H1 (cell line): ENCODE measurements around the gene GATB. TPM values are rescaled to one million over a fixed set of nuclear protein-coding genes. Genes with fewer than 3 reads are reported as not detected.
A peak's percentile ranks its signal among the peaks of the same experiment; 100 is the strongest.

Source experiments
- CTCF ChIA-PET: fragments of 300-600 bp; sonication (Branson Sonifier 250); formaldehyde crosslinking; loops from one replicate; lab custom pipeline; 2021; ENCODE audit not compliant: partially characterized antibody; lab: Charles Lee
- POLR2A ChIA-PET: fragments of 300-600 bp; sonication (Branson Sonifier 250); formaldehyde crosslinking; loops from one replicate; lab custom pipeline; 2021; ENCODE audit warnings: inconsistent platforms; ENCODE audit not compliant: partially characterized antibody; lab: Charles Lee
- DNase-seq, 2 experiments: peaks; one replicate each; pipeline versions ENCODE4 v3.0.0 to v3.0.0-alpha.2; 2010 to 2022; ENCODE audit warnings: low spot score in 2 of 2, low read depth in 1 of 2, mixed read lengths in 1 of 2
- FAIRE-seq: peaks from 2 replicates; lab custom pipeline; 2011; peaks lifted over from hg19 to GRCh38; lab: Jason Lieb, UNC
- H2AFZ ChIP-seq: 2 replicates; pipeline ENCODE4 v1.8.1; 2012; ENCODE audit warnings: low read length, inconsistent platforms
- H2AK5ac ChIP-seq: 2 replicates; pipeline ENCODE4 v1.6.1; 2013; ENCODE audit warnings: low read depth, low read length
- H2BK120ac ChIP-seq: replicated peaks from 2 replicates; pipeline ENCODE3; 2013; ENCODE audit warnings: low read depth, low read length, inconsistent platforms
- H2BK12ac ChIP-seq: 2 replicates; pipeline ENCODE4 v1.6.1; 2013; ENCODE audit warnings: low read depth, low read length
- H2BK15ac ChIP-seq: 2 replicates; pipeline ENCODE4 v1.6.1; 2013; ENCODE audit warnings: low read length
- H2BK20ac ChIP-seq: 2 replicates; pipeline ENCODE4 v1.6.1; 2013; ENCODE audit warnings: low read length
- H2BK5ac ChIP-seq: 2 replicates; pipeline ENCODE4 v1.6.1; 2013; ENCODE audit warnings: low read depth, low read length
- H3K14ac ChIP-seq: 2 replicates; pipeline ENCODE4 v1.6.1; 2013; ENCODE audit warnings: inconsistent platforms; ENCODE audit not compliant: insufficient read length
- H3K18ac ChIP-seq: 2 replicates; pipeline ENCODE4 v1.6.1; 2013; ENCODE audit warnings: low read length; ENCODE audit errors: extremely low read depth
- H3K23ac ChIP-seq: 2 replicates; pipeline ENCODE4 v1.6.1; 2013; ENCODE audit warnings: inconsistent platforms; ENCODE audit not compliant: insufficient read length
- H3K23me2 ChIP-seq: 2 replicates; pipeline ENCODE4 v1.6.1; 2013; ENCODE audit warnings: low read depth, low read length
- H3K27ac ChIP-seq: 2 replicates; pipeline ENCODE4 v1.6.1; 2011; ENCODE audit warnings: low read depth, low read length, inconsistent platforms
- H3K27me3 ChIP-seq, 4 experiments: replicated peaks in 1 of 4; 1 replicate in 1 of 4; 2 replicates in 3 of 4; pipeline versions ENCODE4 v1.6.1 to v1.8.1; 2011 to 2013; ENCODE audit warnings: low read length in 3 of 4, mild to moderate bottlenecking in 3 of 4, inconsistent platforms in 2 of 4, mixed read lengths in 2 of 4, moderate library complexity in 1 of 4; ENCODE audit not compliant: control insufficient read depth in 3 of 4, insufficient read depth in 3 of 4; ENCODE audit errors: extremely low read depth in 1 of 4
- H3K36me3 ChIP-seq, 4 experiments: 2 replicates each; pipeline versions ENCODE4 v1.6.1 to v1.8.1; 2011 to 2013; ENCODE audit warnings: mild to moderate bottlenecking in 4 of 4, low read length in 3 of 4, moderate library complexity in 2 of 4, control low read depth in 1 of 4, inconsistent platforms in 1 of 4; ENCODE audit not compliant: insufficient read depth in 4 of 4, control insufficient read depth in 2 of 4
- H3K4ac ChIP-seq: replicated peaks from 2 replicates; pipeline ENCODE3; 2013; ENCODE audit warnings: low read length, low read depth, mixed read lengths, inconsistent platforms; ENCODE audit not compliant: insufficient read length
- H3K4me1 ChIP-seq, 4 experiments: replicated peaks in 1 of 4; 1 replicate in 1 of 4; 2 replicates in 3 of 4; pipeline versions ENCODE4 v1.6.1 to v1.8.1; 2011 to 2013; ENCODE audit warnings: low read length in 3 of 4, inconsistent platforms in 2 of 4, mixed read lengths in 1 of 4; ENCODE audit not compliant: insufficient read depth in 4 of 4, control insufficient read depth in 3 of 4
- H3K4me2 ChIP-seq, 2 experiments: 2 replicates each; pipeline versions ENCODE4 v1.6.1 to v1.8.1; 2011 to 2013; ENCODE audit warnings: low read depth in 2 of 2, low read length in 2 of 2, control low read depth in 1 of 2, inconsistent platforms in 1 of 2, mild to moderate bottlenecking in 1 of 2; ENCODE audit not compliant: insufficient read depth in 1 of 2
- H3K4me3 ChIP-seq, 4 experiments: fragments of 200-600, 300-600 bp in 1 of 4; sonication (generic), shearing (Covaris generic), sonication (Bioruptor Twin) in 1 of 4; 2 replicates each; pipeline versions ENCODE4 v1.5.1 to v1.8.1; 2011 to 2016; ENCODE audit warnings: low read length in 4 of 4, low read depth in 3 of 4, control low read depth in 2 of 4, inconsistent platforms in 2 of 4, mild to moderate bottlenecking in 2 of 4, mixed read lengths in 1 of 4, moderate library complexity in 1 of 4; ENCODE audit not compliant: insufficient read depth in 2 of 4; ENCODE audit errors: extremely low read depth in 1 of 4
- H3K56ac ChIP-seq: replicated peaks from 2 replicates; pipeline ENCODE3; 2013; ENCODE audit warnings: low read depth, mild to moderate bottlenecking, mixed read lengths, low read length, inconsistent platforms; ENCODE audit not compliant: insufficient read length
- H3K79me1 ChIP-seq: 2 replicates; pipeline ENCODE4 v1.6.1; 2013; ENCODE audit warnings: low read depth, low read length, control low read depth
- H3K79me2 ChIP-seq, 2 experiments: 2 replicates each; pipeline versions ENCODE4 v1.6.1 to v1.8.1; 2012 to 2013; ENCODE audit warnings: low read length in 2 of 2, mild to moderate bottlenecking in 2 of 2, inconsistent platforms in 1 of 2; ENCODE audit not compliant: insufficient read depth in 2 of 2, control insufficient read depth in 1 of 2
- H3K9ac ChIP-seq, 4 experiments: replicated peaks in 1 of 4; 1 replicate in 1 of 4; 2 replicates in 3 of 4; pipeline versions ENCODE4 v1.6.1 to v1.8.1; 2011 to 2013; ENCODE audit warnings: low read depth in 3 of 4, low read length in 3 of 4, control low read depth in 2 of 4, mild to moderate bottlenecking in 2 of 4, moderate library complexity in 2 of 4, inconsistent platforms in 1 of 4; ENCODE audit errors: extremely low read depth in 1 of 4
- H3K9me3 ChIP-seq, 2 experiments: 2 replicates each; pipeline versions ENCODE4 v1.6.1 to v1.8.1; 2012 to 2013; ENCODE audit warnings: mild to moderate bottlenecking in 2 of 2, moderate library complexity in 2 of 2, control low read depth in 1 of 2, inconsistent platforms in 1 of 2, low read depth in 1 of 2, low read length in 1 of 2, mixed read lengths in 1 of 2; ENCODE audit not compliant: insufficient read depth in 2 of 2
- H4K20me1 ChIP-seq, 2 experiments: replicated peaks in 1 of 2; 2 replicates each; pipeline versions ENCODE3 to v1.8.1; 2011 to 2013; ENCODE audit warnings: inconsistent platforms in 2 of 2, low read length in 2 of 2, mild to moderate bottlenecking in 1 of 2; ENCODE audit not compliant: insufficient read depth in 2 of 2, control insufficient read depth in 1 of 2
- H4K5ac ChIP-seq: 2 replicates; pipeline ENCODE4 v1.6.1; 2013; ENCODE audit warnings: low read length, low read depth, mixed read lengths, inconsistent platforms; ENCODE audit not compliant: insufficient read length
- H4K8ac ChIP-seq: 2 replicates; pipeline ENCODE4 v1.8.0; 2013; ENCODE audit warnings: mild to moderate bottlenecking, moderate library complexity, low read length, inconsistent platforms; ENCODE audit not compliant: insufficient read depth; ENCODE audit errors: extremely low read depth
- H4K91ac ChIP-seq: replicated peaks from 2 replicates; pipeline ENCODE3; 2013; ENCODE audit warnings: low read length, mixed read lengths, inconsistent platforms; ENCODE audit not compliant: insufficient read length
- ATF2 ChIP-seq: IDR thresholded peaks from 2 replicates; pipeline ENCODE4 v1.6.1; 2012; ENCODE audit warnings: low read length, inconsistent platforms
- BRCA1 ChIP-seq: IDR thresholded peaks from 2 replicates; pipeline ENCODE4 v1.6.1; 2012; ENCODE audit warnings: low read depth, low read length, improper control_type of control experiment
- CREB1 ChIP-seq: IDR thresholded peaks from 2 replicates; pipeline ENCODE4 v1.6.1; 2012; ENCODE audit warnings: inconsistent platforms
- HDAC2 ChIP-seq, 2 experiments: fragments of 300-600 bp in 1 of 2; sonication (generic) in 1 of 2; IDR thresholded peaks; 2 replicates each; pipeline ENCODE4 v1.6.1; 2011 to 2012; ENCODE audit warnings: low read depth in 2 of 2, low read length in 2 of 2, mild to moderate bottlenecking in 2 of 2, moderate library complexity in 2 of 2, borderline replicate concordance in 1 of 2, inconsistent platforms in 1 of 2
- HDAC6 ChIP-seq: IDR thresholded peaks from one replicate; pipeline ENCODE4 v1.7.1; 2012; ENCODE audit warnings: low read depth, mild to moderate bottlenecking, inconsistent platforms, low read length, moderate library complexity
- WGBS, 2 experiments: shearing (Covaris generic) in 1 of 2; methylation state at CpG; one replicate each; pipeline versions ENCODE4 v1.1.6 to v1.1.7; 2013 to 2015; ENCODE audit warnings: low lambda C conversion rate in 2 of 2, mixed read lengths in 2 of 2, inconsistent platforms in 1 of 2, low coverage in 1 of 2, missing lambda C conversion rate in 1 of 2; ENCODE audit not compliant: insufficient replicate concordance in 2 of 2, insufficient coverage in 1 of 2, insufficient read length in 1 of 2; ENCODE audit errors: extremely low coverage in 1 of 2, missing lambda C conversion rate in 1 of 2; 5-methylcytosine and 5-hydroxymethylcytosine counted together
- long read RNA-seq, 2 experiments: library from RNA in 1 of 2; library from capped mRNA in 1 of 2; stranded (forward); transcript quantifications; one replicate each; pipeline ENCODE4 v2.0.0, GENCODE V29; 2021; ENCODE audit warnings: inconsistent platforms in 1 of 2
- polyA minus RNA-seq, 3 experiments: library from RNA; depleted of rRNA, polyadenylated mRNA; stranded (reverse); fragments of >200 nt; gene quantifications; 1 replicate in 2 of 3; 2 replicates in 1 of 3; pipeline ENCODE4 v1.2.3, GENCODE V29; 2011
- polyA plus RNA-seq, 7 experiments: library from polyadenylated mRNA; depleted of rRNA in 3 of 7; stranded (reverse) in 5 of 7; unstranded in 2 of 7; fragments of >200 nt in 5 of 7; fragments of 200-250 nt in 2 of 7; gene quantifications; 1 replicate in 5 of 7; 2 replicates in 1 of 7; 4 replicates in 1 of 7; pipeline versions ENCODE4 v1.2.1 to v1.2.3, GENCODE V29; 2011 to 2013; ENCODE audit warnings: missing spikeins in 2 of 7, mixed read lengths in 2 of 7
- total RNA-seq: library from RNA; stranded (reverse); fragmentation: NEBNext Ultra II Directional; extraction: Animal tissue kit (Norgen Biotek cat#: 25700); gene quantifications from 2 replicates; pipeline ENCODE4 v1.2.1, GENCODE V29; 2021

Gene GATB
- 18.0 TPM in 2 replicates for total RNA-seq
- polyA plus RNA-seq (2011; rRNA removed) = 12.6 and 15.3 TPM in 2 replicates
- polyA plus RNA-seq (2011; cell fraction: cytosol; rRNA removed) = 18.5 TPM
- 14.9 TPM for polyA plus RNA-seq (2011; cell fraction: nucleus; rRNA removed)
- polyA plus RNA-seq (2012, experiment 1 of 2) = 17.7 to 27.2 TPM (median 19.9 TPM) in 4 replicates
- polyA plus RNA-seq (2012, experiment 2 of 2) = 18.8 TPM
- polyA plus RNA-seq (2013, experiment 1 of 2) = 11.6 TPM
- 11.0 TPM for polyA plus RNA-seq (2013, experiment 2 of 2)
- 17.7 and 19.6 TPM in 2 replicates for polyA minus RNA-seq (2011; rRNA and poly(A)+ RNA removed)
- 12.9 TPM for polyA minus RNA-seq (2011; cell fraction: cytosol; rRNA and poly(A)+ RNA removed)
- 23.8 TPM for polyA minus RNA-seq (2011; cell fraction: nucleus; rRNA and poly(A)+ RNA removed)
- long read RNA-seq, experiment 1, partial matches to known transcripts = 11 of 17 reads
- long read RNA-seq, experiment 1, other reads (novel, unspliced or antisense) = 2 of 17 reads
- long read RNA-seq, experiment 2, transcript GATB-201 (13 exons, 2,385 nt) = major isoform, 14 of 24 reads
- long read RNA-seq, experiment 2, partial matches to known transcripts = 3 of 24 reads
- long read RNA-seq, experiment 2, other reads (novel, unspliced or antisense) = 6 of 24 reads

GRCh38 chr4:151760712-151761661, at the start of gene GATB:
GATB (minus strand) TSS chr4:151761007; CDS start chr4:151760982, 25 bp downstream.
- no peak within 1 kb of the TSS for H4K5ac ChIP-seq
- H3K4ac ChIP-seq = no peak within 1 kb of the TSS
- FAIRE-seq (peak; percentile 98), DNase-seq (peak; percentile 93 to 94)
- H2BK15ac ChIP-seq = no peak within 1 kb of the TSS
- H3K9me3 ChIP-seq = peaks cover 0 to under 1% of the 10 kb centered on the region in 2 experiments; a peak in 1 of 4 replicates
- H3K23me2 ChIP-seq = peaks cover 2% of the 10 kb centered on the region; the same call in 1 of the 2 replicates
- 11% methylated on average over 33 of the region's 35 CpGs; no CpG with 5 or more reads in 1 of the 2 experiments for WGBS, 2 experiments
- no peak within 1 kb of the TSS for H3K14ac ChIP-seq
- peak within 1 kb of the TSS; percentile 100; the same call in 1 of the 2 replicates for H4K8ac ChIP-seq
- no peak within 1 kb of the TSS; the same call in 1 of the 2 replicates for H2BK12ac ChIP-seq
- H2BK5ac ChIP-seq = peak within 1 kb of the TSS; percentile 77; the same call in 1 of the 2 replicates
- H4K20me1 ChIP-seq = no peaks in the 10 kb centered on the region
- peaks cover 0 to 3% of the 10 kb centered on the region in 2 experiments; a peak in 1 of 4 replicates for H3K79me2 ChIP-seq
- peak within 1 kb of the TSS; percentile 94 for H2AFZ ChIP-seq
- H3K4me3 ChIP-seq = peak within 1 kb of the TSS; percentile 83 to 98 (median 95)
- peak within 1 kb of the TSS; percentile 70; the same call in 1 of the 2 replicates for H3K27ac ChIP-seq
- H4K91ac ChIP-seq = peak within 1 kb of the TSS; percentile 75
- no peaks in the 10 kb centered on the region; a peak in 2 of 8 replicates for H3K36me3 ChIP-seq
- peak within 1 kb of the TSS; percentile 66; the same call in 1 of the 2 replicates for H2BK20ac ChIP-seq
- no peaks in the 10 kb centered on the region for H3K79me1 ChIP-seq
- peaks cover 0 to 3% (median 3%) of the 10 kb centered on the region in 4 experiments; a peak in 3 of 7 replicates for H3K4me1 ChIP-seq
- peak within 1 kb of the TSS; percentile 26; the same call in 1 of the 2 replicates for H3K18ac ChIP-seq
- peak within 1 kb of the TSS; percentile 84 to 95 (median 84) for H3K9ac ChIP-seq
- CTCF ChIA-PET = interaction anchor here (0.6 to 1.7 kb wide), 7 partner anchors 9 to 567 kb away, joined by 3 to 5 read pairs (median 3); no protein-coding TSS in a partner anchor
- peak within 1 kb of the TSS; percentile 37 for H3K56ac ChIP-seq
- H2AK5ac ChIP-seq = no peak within 1 kb of the TSS
- peak within 1 kb of the TSS; percentile 36 for H2BK120ac ChIP-seq
- no peak within 1 kb of the TSS for H3K23ac ChIP-seq
- H3K27me3 ChIP-seq = no peaks in the 10 kb centered on the region
- peak within 1 kb of the TSS; percentile 88 to 92 for H3K4me2 ChIP-seq
- POLR2A ChIA-PET = interaction anchor here (1.0 to 1.3 kb wide), 3 partner anchors 10 to 196 kb away, joined by 3 read pairs; no protein-coding TSS in a partner anchor
- TF ChIP-seq HDAC6 (no peak), ATF2 (peak; percentile 74; the same call in 1 of the 2 replicates), BRCA1 (no peak), HDAC2 (IDR thresholded peaks at IDR 0.05; ENCODE audit: borderline replicate concordance in 1 of 2, low read depth in 2 of 2, low read length in 2 of 2) (peak; percentile 15 to 99; a peak in 2 of 4 replicates), CREB1 (peak; percentile 72)
